Mucosa of descending colon (tissue), 3 donors: ENCODE data around the gene TJP1. TPM values are rescaled to one million over a fixed set of nuclear protein-coding genes. Genes with fewer than 3 reads are reported as not detected.
A peak's percentile ranks its signal among the peaks of the same experiment; 100 is the strongest.
"Not testable (repeated sequence)": the region's sequence is repeated elsewhere in the genome, so short reads cannot be mapped to it uniquely, and the experiment has no call there.

Source experiments
- ATAC-seq: fragments of 200-7000 bp; cut with Tn5 transposase; one replicate; pipeline ENCODE4 v1.9.1; 2020; ENCODE audit warnings: mild to moderate bottlenecking, moderate library complexity
- DNase-seq, 3 donors: peaks; one replicate each; pipeline ENCODE4 v3.0.0-alpha.2; 2020
- H3K36me3 ChIP-seq: fragments of 200-600 bp; one replicate; pipeline ENCODE4 v1.8.0; 2021; ENCODE audit warnings: low read depth, mild to moderate bottlenecking
- H3K4me1 ChIP-seq: fragments of 200-600 bp; one replicate; pipeline ENCODE4 v1.8.0; 2021; ENCODE audit warnings: low read depth, mild to moderate bottlenecking
- H3K4me3 ChIP-seq: fragments of 200-600 bp; one replicate; pipeline ENCODE4 v1.8.0; 2021; ENCODE audit warnings: mild to moderate bottlenecking
- H3K9me3 ChIP-seq: fragments of 200-600 bp; one replicate; pipeline ENCODE4 v1.8.0; 2021; ENCODE audit warnings: mild to moderate bottlenecking
- CTCF ChIP-seq: fragments of 200-600 bp; IDR thresholded peaks from one replicate; pipeline ENCODE4 v1.8.0; 2022; ENCODE audit warnings: antibody characterized with exemption, mild to moderate bottlenecking
- intact Hi-C, 2 donors: fragments of 100-400 bp; cut with DNase I in 1 of 2; cut with micrococcal nuclease in 1 of 2; formaldehyde crosslinking; loops; one replicate each; pipeline versions ENCODE4 v1.11.0 to v1.11.1; 2022; cut with DNase I, micrococcal nuclease
- total RNA-seq, 3 donors: library from RNA; stranded (reverse); fragmentation: NEBNext Ultra II Directional in 2 of 3; extraction: Animal tissue kit (Norgen Biotek cat#: 25700) in 2 of 3; gene quantifications; one replicate each; pipeline versions ENCODE4 v1.2.1 to v1.2.4, GENCODE V29; 2021 to 2023
- donor health status: DM: no; HTN: no; CAD: no; lungs with moderate emphysema.
- donor health status: DM: no; HTN: no; CAD: no.
- donor health status: DM: no; HTN: yes; CAD: no.

TJP1 gene
- total RNA-seq, 3 donors from 2014 or later, result 78.8 to 129 (median 86.9) TPM

GRCh38 chr15:29677455-29677854 is 144.8 kb downstream of the TJP1 start:
- Histone ChIP-seq H3K36me3 (no peaks in the 10 kb centered on the region), H3K4me1 (peaks cover 16% of the 10 kb centered on the region), H3K4me3 (no peak overlapping the region), H3K9me3 (no peaks in the 10 kb centered on the region)
- ATAC-seq (no peak), DNase-seq (no peak)
- no peak for TF ChIP-seq CTCF
- intact Hi-C loops, result loop anchor here in 1 of 2 donors (10.0 kb wide), 1 partner anchor 257 kb away; no protein-coding TSS in a partner anchor

- TF ChIP-seq CTCF, result no peak
- Histone ChIP-seq H3K9me3 (no peaks in the 10 kb centered on the region), H3K4me1 (peaks cover 16% of the 10 kb centered on the region), H3K4me3 (no peak overlapping the region), H3K36me3 (no peaks in the 10 kb centered on the region)
- intact Hi-C loops, result loop anchor here in 1 of 2 donors (10.0 kb wide), 1 partner anchor 258 kb away; no protein-coding TSS in a partner anchor
- no peak for ATAC-seq
- DNase-seq, result no peak
Observed at GRCh38 chr15:29676961-29677402, 145.3 kb downstream of the TJP1 start.

- not testable (repeated sequence) for DNase-seq, H3K4me3 ChIP-seq, H3K9me3 ChIP-seq, ATAC-seq, H3K36me3 ChIP-seq
- H3K4me1 ChIP-seq, result peaks cover 16% of the 10 kb centered on the region
- intact Hi-C loops, result loop anchor here in 1 of 2 donors (10.0 kb wide), 1 partner anchor 258 kb away; no protein-coding TSS in a partner anchor
Observed at GRCh38 chr15:29676374-29676960, 145.8 kb downstream of the TJP1 start.

- Histone ChIP-seq H3K4me3 (no peak overlapping the region), H3K9me3 (no peaks in the 10 kb centered on the region), H3K4me1 (peaks cover 18% of the 10 kb centered on the region), H3K36me3 (no peaks in the 10 kb centered on the region)
- ATAC-seq (no peak), DNase-seq (peak in 1 of 3 donors; percentile 45)
- no peak for TF ChIP-seq CTCF
- intact Hi-C loops, result loop anchor here in 1 of 2 donors (10.0 kb wide), 1 partner anchor 259 kb away; no protein-coding TSS in a partner anchor
Observed at GRCh38 chr15:29675791-29676301, 146.4 kb downstream of the TJP1 start.

- no peaks in the 10 kb centered on the region for H3K36me3 ChIP-seq
- H3K4me3 ChIP-seq, result no peak overlapping the region
- DNase-seq, result peak; percentile 80 to 89 (median 83)
- intact Hi-C loops, result loop anchor here in 1 of 2 donors (10.0 kb wide), 1 partner anchor 260 kb away; no protein-coding TSS in a partner anchor
- no peak for TF ChIP-seq CTCF
- no peaks in the 10 kb centered on the region for H3K9me3 ChIP-seq
- peaks cover 23% of the 10 kb centered on the region for H3K4me1 ChIP-seq
- peak; percentile 59 for ATAC-seq
Observed at GRCh38 chr15:29674661-29675533, 147.4 kb downstream of the TJP1 start.
